ENCODE measurements around the gene CDON. TPM values are rescaled to one million over a fixed set of nuclear protein-coding genes. Genes with fewer than 3 reads are reported as not detected.

Gene CDON
- total and polyA plus RNA-seq, 2 of the 13 experiments (the other 11 are each of a cell fraction or from before 2014, with no cell fraction given) = 9.6 to 12.8 TPM

GRCh38 chr11:126035718-126036117, 26.9 kb downstream of the CDON start (continued):
- no peak for TF ChIP-seq ZBTB39 (CRISPR knock-in tag; IDR thresholded peaks at IDR 0.05)
- no peak for TF ChIP-seq POLR2G (IDR thresholded peaks at IDR 0.05; ENCODE audit: low read depth, low read length)
- TF ChIP-seq ZNF276 (CRISPR knock-in tag; IDR thresholded peaks at IDR 0.05; ENCODE audit: low read depth) = no peak
- TF ChIP-seq KLF16 (CRISPR knock-in tag; IDR thresholded peaks at IDR 0.05) = no peak
- TF ChIP-seq ZFAT (CRISPR knock-in tag; conservative IDR thresholded peaks at IDR 0.05) = no peak

- ChIA-PET POLR2A (no interaction called here), CTCF (ENCODE audit: low intra/inter-chr PET ratio, low total read pairs) (no interaction called here)
- no peak overlapping the region for H3K4me2 ChIP-seq (ENCODE audit: low read depth, low read length)
- intact Hi-C loops (cut with micrococcal nuclease; ENCODE audit: unreplicated experiment) (no loop called here), in situ Hi-C loops (cut with HindIII; ENCODE audit: extremely low pct_ligation_motif_present, low pct_unique_long_range_greater_than_20kb) (no loop called here)
- WGBS (ENCODE audit: low lambda C conversion rate) = 80% methylated on average over 5 of the region's 5 CpGs
- H3K4me1 ChIP-seq (ENCODE audit: insufficient read depth, low read length) = peaks cover 42% of the 10 kb centered on the region
- no peaks in the 10 kb centered on the region for H3K27me3 ChIP-seq (ENCODE audit: control insufficient read depth in 1 of 2, insufficient read depth in 2 of 2, low read length in 2 of 2)
- H3K27ac ChIP-seq (ENCODE audit: extremely low read length, insufficient read depth, low read length) = no peak overlapping the region
- DNase-seq (ENCODE audit: low spot score) (no peak), FAIRE-seq (no peak), ATAC-seq (no peak)
- no peak overlapping the region for H2AFZ ChIP-seq (ENCODE audit: low read length)
- no peaks in the 10 kb centered on the region for H3K36me3 ChIP-seq (replicated peaks in 1 of 2; ENCODE audit: control insufficient read depth in 1 of 2, insufficient read depth in 2 of 2, low read length in 2 of 2)
- H4K20me1 ChIP-seq (ENCODE audit: insufficient read depth, low read length) = no peaks in the 10 kb centered on the region
- no peak for TF ChIP-seq KIAA2018 (CRISPR knock-in tag; IDR thresholded peaks at IDR 0.05; ENCODE audit: borderline replicate concordance)
- TF ChIP-seq HNRNPUL1 (IDR thresholded peaks at IDR 0.05; ENCODE audit: low read depth, low read length) = no peak
- TF ChIP-seq ZBTB1 (CRISPR knock-in tag; IDR thresholded peaks at IDR 0.05; ENCODE audit: borderline replicate concordance) = no peak
- no peak overlapping the region for H3K9ac ChIP-seq (ENCODE audit: insufficient read depth, low read depth, low read length)
- no TSS peak for BruUV-seq (replicated peaks)
- H3K4me3 ChIP-seq (replicated peaks in 1 of 3; ENCODE audit: insufficient read depth in 1 of 3, low read depth in 2 of 3, low read length in 3 of 3) = no peak overlapping the region
- no peaks in the 10 kb centered on the region for H3K9me3 ChIP-seq (ENCODE audit: low read length)
- H3K79me2 ChIP-seq (ENCODE audit: insufficient read depth, low read length) = no peaks in the 10 kb centered on the region
These were observed 27.7 kb downstream of the CDON start for GRCh38 chr11:126034933-126035425.

Measured in HepG2 (cell line).